Liver (tissue), 9 donors: ENCODE results near the gene WDR59. TPM values are rescaled to one million over a fixed set of nuclear protein-coding genes. Genes with fewer than 3 reads are reported as not detected.

Source experiments
- DNase-seq: peaks from one replicate; pipeline ENCODE4 v3.0.0-alpha.2; 2017; ENCODE audit warnings: low spot score
- H3K27ac ChIP-seq, 2 donors: one replicate each; pipeline ENCODE4 v1.7.0; 2013; ENCODE audit warnings: inconsistent platforms in 2 of 2, low read length in 2 of 2, control low read depth in 1 of 2, low read depth in 1 of 2, mild to moderate bottlenecking in 1 of 2
- H3K27me3 ChIP-seq, 4 donors: one replicate each; pipeline versions ENCODE4 v1.6.1 to v1.7.0; 2013; ENCODE audit warnings: low read length in 3 of 4, inconsistent platforms in 1 of 4, mild to moderate bottlenecking in 1 of 4, moderate library complexity in 1 of 4; ENCODE audit not compliant: control insufficient read depth in 4 of 4, insufficient read depth in 4 of 4
- H3K36me3 ChIP-seq, 4 donors: one replicate each; pipeline versions ENCODE4 v1.6.1 to v1.7.0; 2013; ENCODE audit warnings: low read length in 3 of 4, mild to moderate bottlenecking in 3 of 4, low read depth in 1 of 4, moderate library complexity in 1 of 4; ENCODE audit not compliant: control insufficient read depth in 4 of 4, insufficient read depth in 3 of 4
- H3K4me1 ChIP-seq, 4 donors: one replicate each; pipeline versions ENCODE4 v1.6.1 to v1.7.0; 2013; ENCODE audit warnings: low read length in 3 of 4, mild to moderate bottlenecking in 3 of 4, moderate library complexity in 1 of 4; ENCODE audit not compliant: control insufficient read depth in 4 of 4, insufficient read depth in 4 of 4
- H3K4me3 ChIP-seq, 3 donors: one replicate each; pipeline versions ENCODE4 v1.6.1 to v1.7.0; 2013; ENCODE audit warnings: low read length in 3 of 3, control low read depth in 1 of 3, low read depth in 1 of 3, mild to moderate bottlenecking in 1 of 3
- H3K9ac ChIP-seq, 2 donors: one replicate each; pipeline ENCODE4 v1.7.0; 2013; ENCODE audit warnings: low read length in 2 of 2, mild to moderate bottlenecking in 2 of 2, moderate library complexity in 2 of 2, control low read depth in 1 of 2, low read depth in 1 of 2
- H3K9me3 ChIP-seq, 4 donors: one replicate each; pipeline versions ENCODE4 v1.6.1 to v1.7.0; 2013; ENCODE audit warnings: low read length in 3 of 4; ENCODE audit not compliant: control insufficient read depth in 4 of 4
- EGR1 ChIP-seq, 2 donors: IDR thresholded peaks; 2 replicates each; pipeline ENCODE4 v1.6.1; 2016 to 2018; ENCODE audit warnings: antibody characterized with exemption in 2 of 2, low read depth in 2 of 2
- FOXA1 ChIP-seq: IDR thresholded peaks from 2 replicates; pipeline ENCODE4 v1.6.1; 2016; ENCODE audit warnings: antibody characterized with exemption
- FOXA2 ChIP-seq: IDR thresholded peaks from 2 replicates; pipeline ENCODE4 v1.6.1; 2016; ENCODE audit warnings: antibody characterized with exemption
- GABPA ChIP-seq, 2 donors: IDR thresholded peaks in 1 of 2; conservative IDR thresholded peaks in 1 of 2; 2 replicates each; pipeline ENCODE4 v1.6.1; 2016; ENCODE audit warnings: antibody characterized with exemption in 2 of 2, mild to moderate bottlenecking in 1 of 2, moderate library complexity in 1 of 2
- HNF4A ChIP-seq, 2 donors: conservative IDR thresholded peaks; 2 replicates each; pipeline ENCODE4 v1.6.1; 2016; ENCODE audit warnings: antibody characterized with exemption in 2 of 2, mild to moderate bottlenecking in 2 of 2
- JUND ChIP-seq, 2 donors: IDR thresholded peaks; 2 replicates each; pipeline ENCODE4 v1.6.1; 2016; ENCODE audit warnings: antibody characterized with exemption in 2 of 2
- MAX ChIP-seq: IDR thresholded peaks from 2 replicates; pipeline ENCODE4 v1.6.1; 2016; ENCODE audit warnings: antibody characterized with exemption
- NR2F2 ChIP-seq: IDR thresholded peaks from 2 replicates; pipeline ENCODE4 v1.6.1; 2016; ENCODE audit warnings: antibody characterized with exemption
- RAD21 ChIP-seq, 2 donors: IDR thresholded peaks; 2 replicates each; pipeline ENCODE4 v1.6.1; 2016; ENCODE audit warnings: antibody characterized with exemption in 2 of 2, mild to moderate bottlenecking in 2 of 2
- REST ChIP-seq: IDR thresholded peaks from 2 replicates; pipeline ENCODE4 v1.6.1; 2016; ENCODE audit warnings: antibody characterized with exemption, mild to moderate bottlenecking
- RXRA ChIP-seq, 2 donors: IDR thresholded peaks; 2 replicates each; pipeline ENCODE4 v1.6.1; 2017 to 2018; ENCODE audit warnings: antibody characterized with exemption in 2 of 2, mild to moderate bottlenecking in 1 of 2
- YY1 ChIP-seq: IDR thresholded peaks from 2 replicates; pipeline ENCODE4 v1.6.1; 2016; ENCODE audit warnings: antibody characterized with exemption, mild to moderate bottlenecking
- ZBTB33 ChIP-seq: IDR thresholded peaks from 2 replicates; pipeline ENCODE4 v1.6.1; 2016; ENCODE audit warnings: antibody characterized with exemption
- WGBS: extraction: QIAGEN DNeasy Blood & Tissue Kit; methylation state at CpG from one replicate; pipeline ENCODE4 v1.1.7; 2013; 5-methylcytosine and 5-hydroxymethylcytosine counted together
- polyA plus RNA-seq, 2 donors: library from polyadenylated mRNA; stranded (reverse) in 1 of 2; unstranded in 1 of 2; fragments of 200-250 nt in 1 of 2; fragments of >200 nt in 1 of 2; fragmentation: Nextera tagmentation in 1 of 2; extraction: Ambion mirVana in 1 of 2; gene quantifications; one replicate each; pipeline versions ENCODE4 v1.2.1 to v1.2.3, GENCODE V29; 2013 to 2015
- total RNA-seq, 2 donors: library from RNA; depleted of rRNA; stranded (reverse); fragments of >200 nt; gene quantifications; one replicate each; pipeline ENCODE4 v1.2.3, GENCODE V29; 2014
- donor health status: healthy.
- donor health status: healthy.
- donor health status: healthy.
- donor health status: healthy.
- donor health status: healthy.

WDR59 gene
- total and polyA plus RNA-seq, 4 donors, result 14.1 to 30.3 (median 23.7) TPM

GRCh38 chr16:74926805-74927204, 58.1 kb downstream of the WDR59 start:
- Histone ChIP-seq H3K4me1 (peaks cover 3 to 12% (median 9%) of the 10 kb centered on the region in 4 donors), H3K36me3 (peaks cover 4 to 13% (median 8%) of the 10 kb centered on the region in 4 donors), H3K9ac (no peak overlapping the region), H3K27me3 (no peaks in the 10 kb centered on the region), H3K9me3 (no peaks in the 10 kb centered on the region), H3K4me3 (no peak overlapping the region), H3K27ac (no peak overlapping the region)
- TF ChIP-seq EGR1 (IDR thresholded peaks at IDR 0.05; ENCODE audit: low read depth in 2 of 2), result no peak
- TF ChIP-seq FOXA1, result no peak
- no peak for TF ChIP-seq JUND (IDR thresholded peaks at IDR 0.05)
- no peak for TF ChIP-seq NR2F2
- TF ChIP-seq GABPA (IDR thresholded peaks at IDR 0.05 in 1 of 2, conservative IDR thresholded peaks at IDR 0.05 in 1 of 2), result no peak
- 97% methylated on average over 3 of the region's 3 CpGs for WGBS
- no peak for DNase-seq

- Histone ChIP-seq H3K27ac (peak overlapping the region; percentile 85 to 87), H3K9ac (peak overlapping the region in 1 of 2 donors; percentile 49), H3K9me3 (no peaks in the 10 kb centered on the region), H3K4me1 (peaks cover 3 to 15% (median 11%) of the 10 kb centered on the region in 4 donors), H3K4me3 (no peak overlapping the region), H3K27me3 (no peaks in the 10 kb centered on the region), H3K36me3 (peaks cover 2 to 26% (median 12%) of the 10 kb centered on the region in 4 donors)
- TF ChIP-seq RAD21 (IDR thresholded peaks at IDR 0.05) (peak in 1 of 2 donors; percentile 3), RXRA (IDR thresholded peaks at IDR 0.05) (peak in 1 of 2 donors; percentile 44), HNF4A (conservative IDR thresholded peaks at IDR 0.05) (peak in 1 of 2 donors; percentile 68), GABPA (IDR thresholded peaks at IDR 0.05 in 1 of 2, conservative IDR thresholded peaks at IDR 0.05 in 1 of 2) (no peak), ZBTB33 (no peak), MAX (peak; percentile 22), YY1 (peak; percentile 21)
- no peak for DNase-seq
- 36% methylated on average over 10 of the region's 10 CpGs for WGBS
Measured at GRCh38 chr16:74923766-74924460, 61.0 kb downstream of the WDR59 start.

- H3K9me3 ChIP-seq, result no peaks in the 10 kb centered on the region
- TF ChIP-seq HNF4A (conservative IDR thresholded peaks at IDR 0.05), result peak in 1 of 2 donors; percentile 16
- TF ChIP-seq JUND (IDR thresholded peaks at IDR 0.05), result no peak
- TF ChIP-seq REST, result no peak
- no peak for TF ChIP-seq FOXA1
- TF ChIP-seq FOXA2, result no peak
- H3K4me1 ChIP-seq, result peaks cover 3 to 15% (median 11%) of the 10 kb centered on the region in 4 donors
- peaks cover 4 to 39% (median 21%) of the 10 kb centered on the region in 4 donors for H3K36me3 ChIP-seq
- H3K4me3 ChIP-seq, result no peak overlapping the region
- 62% methylated on average over 11 of the region's 11 CpGs for WGBS
- H3K9ac ChIP-seq, result no peak overlapping the region
- no peaks in the 10 kb centered on the region for H3K27me3 ChIP-seq
- H3K27ac ChIP-seq, result peak overlapping the region; percentile 7 to 13
- DNase-seq, result no peak
Measured at GRCh38 chr16:74922150-74923138, 62.5 kb downstream of the WDR59 start.
